ENCODE data around the gene LCN1.

GRCh38 chr9:135565636-135566035 lies 44.4 kb downstream of the LCN1 start:
- TF ChIP-seq CTCF (IDR thresholded peaks at IDR 0.05; ENCODE audit: low read length) (no peak), EZH2 (optimal IDR thresholded peaks at IDR 0.05; ENCODE audit: low read depth, low read length) (no peak), EZH2phosphoT487 (IDR thresholded peaks at IDR 0.05; ENCODE audit: low read length) (no peak)

All from MM.1S (cell line).